GM13976 (cell line): Measurements from ENCODE around the gene SERP2.

Source experiments
- DNase-seq: peaks from one replicate; pipeline ENCODE4 v3.0.0; 2012; ENCODE audit warnings: low spot score
- in situ Hi-C: fragments of 300-500 bp; cut with MboI; formaldehyde crosslinking; loops from one replicate; pipeline ENCODE4 v1.12.0; 2022; ENCODE audit warnings: low sequenced_read_pairs, mixed read lengths, inconsistent platforms; ENCODE audit not compliant: unreplicated experiment
- TF ChIP-seq, protein P1 (sequence below): IDR thresholded peaks from 2 replicates; pipeline ENCODE4 v1.5.1; 2012; ENCODE audit warnings: borderline replicate concordance, mild to moderate bottlenecking; ENCODE audit not compliant: insufficient read depth; ENCODE audit errors: extremely low read depth, missing control alignments, control extremely low read depth

SERP2 gene

DNA sequence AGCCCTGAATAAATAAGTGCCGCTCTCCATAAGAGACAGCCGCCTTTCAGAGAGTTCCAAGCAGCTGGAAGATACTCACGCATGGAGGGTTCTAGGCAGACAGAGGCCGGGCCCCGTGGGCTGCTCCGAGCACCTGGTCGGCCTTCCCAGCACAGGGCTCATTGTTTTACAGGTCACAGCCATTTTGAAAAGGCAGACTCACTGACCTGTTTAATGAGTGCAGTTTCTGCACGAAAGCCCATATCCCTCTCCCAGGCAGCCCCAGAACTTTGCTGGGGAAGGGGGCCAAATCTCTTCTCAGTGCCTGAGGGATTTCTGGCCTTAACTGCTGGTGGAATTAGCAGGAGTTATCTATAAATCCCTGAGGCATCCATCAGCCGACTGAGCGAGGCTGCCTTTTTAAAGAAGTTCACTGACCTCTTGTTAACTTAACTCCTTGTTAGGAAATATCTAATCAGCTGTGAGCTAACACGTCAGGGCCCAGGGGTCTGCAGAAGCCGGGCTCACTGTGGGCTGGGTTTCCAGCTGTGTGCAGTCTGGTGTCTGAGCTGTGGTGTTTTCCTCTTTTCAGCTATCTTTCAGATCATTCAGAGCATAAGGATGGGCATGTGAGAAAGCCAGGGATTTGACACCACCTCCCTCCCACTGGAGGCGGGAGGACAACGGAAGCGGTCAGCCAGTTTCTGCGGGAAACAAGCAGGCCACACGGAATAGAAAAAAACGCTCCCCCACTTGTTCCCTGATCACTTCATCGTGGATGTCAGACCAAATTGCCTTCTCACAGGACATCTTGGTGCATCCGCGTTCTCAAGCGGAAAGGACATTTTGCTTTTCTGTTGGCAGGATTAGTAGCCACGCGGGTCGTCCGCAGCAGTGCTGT lies 23.3 kb downstream of the SERP2 start:
- TF ChIP-seq, protein P1, sequence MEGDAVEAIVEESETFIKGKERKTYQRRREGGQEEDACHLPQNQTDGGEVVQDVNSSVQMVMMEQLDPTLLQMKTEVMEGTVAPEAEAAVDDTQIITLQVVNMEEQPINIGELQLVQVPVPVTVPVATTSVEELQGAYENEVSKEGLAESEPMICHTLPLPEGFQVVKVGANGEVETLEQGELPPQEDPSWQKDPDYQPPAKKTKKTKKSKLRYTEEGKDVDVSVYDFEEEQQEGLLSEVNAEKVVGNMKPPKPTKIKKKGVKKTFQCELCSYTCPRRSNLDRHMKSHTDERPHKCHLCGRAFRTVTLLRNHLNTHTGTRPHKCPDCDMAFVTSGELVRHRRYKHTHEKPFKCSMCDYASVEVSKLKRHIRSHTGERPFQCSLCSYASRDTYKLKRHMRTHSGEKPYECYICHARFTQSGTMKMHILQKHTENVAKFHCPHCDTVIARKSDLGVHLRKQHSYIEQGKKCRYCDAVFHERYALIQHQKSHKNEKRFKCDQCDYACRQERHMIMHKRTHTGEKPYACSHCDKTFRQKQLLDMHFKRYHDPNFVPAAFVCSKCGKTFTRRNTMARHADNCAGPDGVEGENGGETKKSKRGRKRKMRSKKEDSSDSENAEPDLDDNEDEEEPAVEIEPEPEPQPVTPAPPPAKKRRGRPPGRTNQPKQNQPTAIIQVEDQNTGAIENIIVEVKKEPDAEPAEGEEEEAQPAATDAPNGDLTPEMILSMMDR, result no peak
- in situ Hi-C loops, result no loop called here
- DNase-seq, result no peak

DNA sequence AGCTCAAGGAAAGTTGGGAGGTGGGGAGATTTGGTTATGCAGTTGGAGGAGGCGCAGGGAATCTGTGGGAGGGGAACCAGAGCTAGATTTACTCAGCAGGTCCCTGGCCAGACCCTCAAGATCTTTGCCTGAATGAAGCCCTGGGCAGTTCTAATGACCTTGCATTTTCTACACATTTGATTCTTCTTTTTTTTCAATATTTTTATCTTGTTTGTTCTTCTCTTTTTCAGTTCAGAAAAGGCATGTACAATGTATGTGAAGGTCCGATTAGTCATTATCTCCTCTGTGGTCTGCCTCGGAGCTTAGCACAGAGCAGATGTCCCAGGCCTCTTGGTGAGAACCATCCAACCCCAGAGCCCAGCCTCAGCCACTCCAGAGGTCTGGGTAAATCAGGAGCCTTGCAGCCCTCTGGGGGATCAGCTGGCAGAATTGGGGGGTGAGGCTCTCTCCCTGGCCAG lies 24.2 kb downstream of the SERP2 start:
- in situ Hi-C loops, result no loop called here
- TF ChIP-seq, protein P1, result no peak
- no peak for DNase-seq

DNA sequence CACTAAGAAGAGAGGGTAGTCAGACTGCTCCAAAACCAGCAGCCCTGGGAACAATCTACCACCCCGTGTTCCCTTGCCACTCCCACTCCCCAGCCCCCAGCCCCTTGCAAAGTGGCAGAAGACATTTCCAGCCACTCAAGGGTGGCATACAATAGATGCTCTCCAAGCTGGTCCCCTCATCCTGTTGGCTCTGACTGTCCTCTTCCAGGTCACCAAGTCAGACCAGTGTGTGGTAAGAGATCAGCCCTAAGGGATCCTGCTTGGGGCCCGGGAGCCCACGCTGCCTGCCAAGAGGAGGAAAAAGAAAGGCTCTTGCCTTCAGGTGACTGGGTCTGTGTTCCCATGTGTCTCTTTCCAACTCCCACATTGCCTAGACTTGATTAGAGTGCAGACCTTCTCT lies 25.0 kb downstream of the SERP2 start:
- in situ Hi-C loops, result no loop called here
- no peak for DNase-seq
- TF ChIP-seq, protein P1, result no peak

DNA sequence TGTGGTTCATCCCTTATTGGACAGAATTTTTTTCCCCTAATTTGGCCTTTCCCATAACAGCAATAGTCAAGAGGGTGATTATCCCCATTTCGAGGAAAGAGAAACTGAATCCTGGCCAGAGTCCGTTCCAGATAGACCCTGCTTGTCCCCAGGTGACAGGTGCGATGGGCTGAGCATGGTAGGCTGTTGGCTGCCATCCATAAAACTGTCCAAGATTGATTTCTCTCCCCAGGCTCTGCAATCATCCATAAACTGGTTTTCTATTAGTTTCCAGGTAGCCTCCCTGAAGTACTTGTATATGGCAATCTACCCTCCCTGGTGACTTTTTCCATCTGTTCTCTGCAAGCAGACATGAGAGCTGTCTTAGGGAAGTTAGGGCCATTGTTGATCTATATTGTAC lies 25.4 kb downstream of the SERP2 start:
- DNase-seq, result no peak
- TF ChIP-seq, protein P1, result no peak
- in situ Hi-C loops, result no loop called here

DNA sequence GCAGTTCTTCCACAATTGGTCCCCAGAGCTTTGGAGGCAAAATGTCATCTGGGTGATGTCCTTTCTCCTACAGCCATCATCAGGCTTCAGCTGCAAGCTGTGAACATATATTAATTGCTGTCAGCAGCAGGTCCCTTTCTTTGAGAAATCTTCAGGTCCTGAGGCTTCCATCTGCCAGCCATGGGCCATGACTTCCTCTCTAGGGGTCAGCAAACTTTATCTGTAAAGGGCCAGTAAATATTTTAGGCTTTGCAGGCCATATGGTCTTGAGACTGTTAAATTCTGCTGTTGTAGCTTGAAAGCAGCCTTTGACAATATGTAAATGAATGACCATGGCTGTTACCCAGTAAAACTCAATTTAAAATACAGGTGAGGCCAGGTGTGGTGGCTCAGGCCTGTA lies 27.1 kb downstream of the SERP2 start:
- TF ChIP-seq, protein P1, result no peak
- in situ Hi-C loops, result no loop called here
- DNase-seq, result no peak

DNA sequence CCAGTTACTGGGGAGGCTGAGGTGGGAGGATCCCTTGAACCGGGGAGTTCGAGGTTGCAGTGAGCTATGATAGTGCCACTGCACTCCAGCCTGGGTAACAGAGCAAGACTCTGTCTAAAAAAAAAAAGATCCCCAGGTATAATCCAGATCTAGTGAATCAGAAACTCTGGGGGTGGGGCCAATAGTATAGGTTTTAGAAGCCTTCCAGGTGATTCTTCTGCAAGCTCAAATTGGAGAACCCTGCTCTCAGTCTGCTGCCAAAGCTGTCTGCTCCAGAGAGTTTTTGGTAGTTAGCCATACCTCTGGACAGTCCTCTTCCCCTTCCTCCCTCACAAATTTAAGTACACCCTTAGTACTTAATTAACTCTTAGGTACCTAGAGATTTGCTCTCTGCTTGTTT lies 28.0 kb downstream of the SERP2 start:
- no peak for DNase-seq
- in situ Hi-C loops, result no loop called here
- TF ChIP-seq, protein P1, result no peak
